HTERT RPE-1 (cell line): Measurements from ENCODE around the gene ROBO1.
"Not testable (repeated sequence)": the region's sequence is repeated elsewhere in the genome, so short reads cannot be mapped to it uniquely, and the experiment has no call there.

ENCODE experiments used
- in situ Hi-C: fragments of 300-500 bp; cut with MboI; formaldehyde crosslinking; loops from 4 replicates; pipeline ENCODE4 v1.14.3; 2020; ENCODE audit warnings: low sequenced_read_pairs

The ROBO1 gene

DNA sequence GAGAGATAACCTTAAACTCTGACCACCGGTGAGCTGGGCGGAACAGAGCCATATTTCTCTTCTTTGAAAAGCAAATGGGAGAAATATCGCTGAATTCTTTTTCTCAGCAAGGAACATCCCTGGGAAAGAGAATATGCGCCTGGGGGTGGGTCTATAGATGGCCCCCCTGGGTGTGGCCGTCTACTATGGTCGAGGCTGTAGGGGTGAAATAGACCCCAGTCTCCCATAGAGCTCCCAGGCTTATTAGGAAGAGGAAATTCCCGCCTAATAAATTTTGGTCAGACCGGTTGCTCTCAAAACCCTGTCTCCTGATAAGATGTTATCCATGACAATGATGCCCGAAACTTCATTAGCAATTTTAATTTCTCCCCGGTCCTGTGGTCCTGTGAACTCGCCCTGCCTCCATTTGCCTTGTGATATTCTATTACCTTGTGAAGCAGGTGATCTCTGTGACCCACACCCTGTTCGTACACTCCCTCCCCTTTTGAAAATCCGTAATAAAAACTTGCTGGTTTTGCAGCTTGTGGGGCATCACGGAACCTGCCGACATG is 441.9 kb downstream of the ROBO1 start:
- in situ Hi-C loops = not testable (repeated sequence)

DNA sequence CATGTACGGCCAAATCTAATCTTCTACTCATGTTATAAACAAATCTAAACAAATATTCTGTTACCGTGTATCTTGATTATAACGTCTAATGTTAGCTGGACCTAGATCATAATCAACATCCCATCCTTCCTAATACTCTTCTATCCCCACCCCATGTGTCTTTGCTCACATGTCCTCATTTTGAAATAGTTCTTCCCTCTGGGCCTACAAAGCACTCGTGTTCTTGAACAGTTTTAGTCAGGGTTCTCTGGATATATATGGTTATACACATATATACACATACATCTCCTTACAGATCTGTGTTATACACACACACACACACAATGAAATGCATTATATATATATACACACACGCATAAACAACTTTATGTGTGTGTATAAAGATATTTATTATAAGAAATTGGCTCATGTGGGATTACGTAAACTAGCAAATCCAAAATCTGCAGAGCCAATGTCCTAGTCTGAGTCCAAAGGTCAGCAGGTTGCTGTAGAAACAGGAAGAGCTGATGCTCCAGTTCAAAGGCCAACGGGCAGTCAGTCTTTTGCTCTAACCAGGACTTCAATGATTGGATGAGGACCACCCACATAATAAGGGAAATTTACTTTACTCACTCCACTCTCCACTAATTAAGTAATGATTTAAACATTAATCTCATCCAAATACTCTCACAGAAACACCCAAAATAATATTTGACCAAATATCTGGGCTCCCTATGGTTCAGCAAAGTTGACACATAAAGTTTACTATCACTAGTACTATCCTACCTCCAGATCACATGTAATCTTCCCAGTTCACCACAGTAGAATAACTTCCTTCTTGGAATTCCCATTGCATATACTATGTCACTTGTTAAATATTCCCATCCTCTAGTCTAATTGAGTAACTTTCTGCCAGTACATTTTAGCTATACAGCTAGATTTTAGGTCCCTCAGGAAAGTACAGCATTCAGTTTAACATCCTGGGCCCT is 450.0 kb downstream of the ROBO1 start:
- in situ Hi-C loops = no loop called here

DNA sequence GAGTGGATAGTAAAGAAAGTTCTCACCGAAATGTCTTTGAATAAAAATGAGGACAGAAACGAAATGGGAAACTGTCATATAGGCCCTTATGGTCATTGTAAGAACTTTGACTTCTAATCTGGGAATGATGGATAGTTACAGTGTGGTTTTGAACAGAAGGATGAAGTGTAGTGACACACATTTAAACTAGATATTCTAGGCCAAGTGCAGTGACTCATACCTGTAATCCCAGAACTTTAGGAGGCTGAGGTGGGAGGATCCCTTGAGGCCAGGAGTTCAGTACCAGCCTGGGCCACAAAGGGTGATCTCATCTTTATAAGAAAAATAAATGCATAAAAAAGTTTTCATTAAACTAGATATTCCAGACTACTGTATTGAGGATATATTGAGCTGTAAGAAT is 452.8 kb downstream of the ROBO1 start:
- in situ Hi-C loops = no loop called here

DNA sequence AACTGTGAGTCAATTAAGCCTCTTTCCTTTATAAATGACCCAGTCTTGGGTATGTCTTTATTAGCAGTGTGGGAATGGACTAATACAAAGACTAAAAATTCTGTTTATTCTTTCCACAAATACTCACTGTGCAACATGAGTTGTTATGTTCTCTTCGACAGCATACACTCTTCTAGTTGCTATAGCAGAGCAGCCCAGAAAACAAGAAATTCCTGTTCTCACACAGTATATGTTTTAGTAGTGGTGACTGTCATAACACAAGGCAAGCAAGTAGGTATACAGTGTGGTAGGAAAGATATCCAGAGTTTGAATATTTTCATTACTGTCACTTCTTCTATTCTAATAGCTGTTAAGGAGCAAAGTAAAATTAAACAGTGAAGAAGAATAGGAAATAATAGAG is 453.3 kb downstream of the ROBO1 start:
- in situ Hi-C loops = no loop called here

DNA sequence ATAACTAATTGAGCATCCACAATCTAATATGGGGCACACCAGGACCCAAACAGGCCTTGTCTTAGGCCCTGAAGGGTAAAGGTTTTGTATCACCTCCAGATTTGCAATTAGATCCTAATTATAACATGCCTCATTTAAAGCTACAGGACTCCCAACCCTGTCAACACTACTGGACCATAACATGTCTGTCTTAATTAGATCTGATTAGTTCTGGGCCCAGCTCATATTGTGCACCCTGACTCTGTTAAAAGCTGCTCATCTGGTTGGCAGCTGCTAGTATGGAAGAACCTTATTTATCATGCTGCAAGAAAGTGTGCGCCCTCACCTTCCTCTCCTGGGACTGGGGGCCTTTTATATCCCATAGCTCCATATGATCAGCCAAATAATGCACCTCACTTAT is 457.8 kb downstream of the ROBO1 start:
- in situ Hi-C loops = no loop called here

DNA sequence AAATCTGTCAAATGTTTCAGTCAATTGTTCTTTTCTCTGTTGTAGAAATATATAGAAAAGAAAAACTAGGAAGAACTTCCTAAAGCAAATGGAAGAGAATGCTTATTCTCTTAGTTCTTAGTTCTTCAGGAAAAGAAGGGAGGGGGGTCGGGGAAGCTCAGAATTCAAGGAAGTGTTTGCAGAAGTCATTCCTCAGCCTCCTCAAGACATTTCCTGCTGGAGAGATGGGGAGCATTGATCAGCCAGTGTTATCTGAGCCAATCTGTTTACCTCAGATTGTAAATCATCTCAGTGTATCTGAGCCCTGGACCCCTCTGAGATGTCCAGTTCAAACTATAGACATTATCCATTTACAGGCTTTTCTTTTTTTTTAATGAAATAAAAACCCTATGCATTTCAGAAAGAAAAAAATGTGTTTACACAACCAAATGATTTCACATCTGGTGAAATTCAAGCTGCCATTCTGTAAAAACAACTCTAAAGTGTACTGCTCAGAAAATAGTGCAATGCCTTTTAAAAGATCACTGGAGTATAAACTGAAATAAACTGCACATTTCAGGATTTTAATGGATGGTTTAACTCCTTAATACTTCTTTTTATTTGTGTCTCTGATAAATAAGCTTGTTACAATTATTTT is 460.7 kb downstream of the ROBO1 start:
- in situ Hi-C loops = no loop called here

DNA sequence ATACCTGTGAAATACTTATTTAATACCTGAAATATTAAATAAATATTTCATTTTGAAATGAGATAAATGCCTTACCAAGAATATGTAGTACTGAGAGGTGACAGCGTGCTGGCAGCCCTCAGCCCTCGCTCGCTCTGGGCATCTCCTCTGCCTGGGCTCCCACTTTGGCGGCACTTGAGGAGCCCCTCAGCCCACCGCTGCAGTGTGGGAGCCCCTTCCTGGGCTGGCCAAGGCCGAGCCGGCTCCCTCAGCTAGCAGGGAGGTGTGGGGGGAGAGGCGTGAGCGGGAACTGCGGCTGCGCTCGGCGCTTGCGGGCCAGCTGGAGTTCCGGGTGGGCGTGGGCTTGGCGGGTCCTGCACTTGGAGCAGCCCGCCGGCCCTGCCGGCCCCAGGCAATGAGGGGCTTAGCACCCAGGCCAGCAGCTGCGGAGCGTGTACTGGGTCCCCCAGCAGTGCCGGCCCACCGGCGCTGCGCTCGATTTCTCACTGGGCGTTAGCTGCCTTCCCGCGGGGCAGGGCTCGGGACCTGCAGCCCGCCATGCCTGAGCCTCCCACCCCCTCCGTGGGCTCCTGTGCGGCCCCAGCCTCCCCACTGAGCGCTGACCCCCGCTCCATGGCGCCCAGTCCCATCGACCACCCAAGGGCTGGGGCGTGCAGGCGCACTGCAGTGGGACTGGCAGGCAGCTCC is 467.7 kb downstream of the ROBO1 start:
- in situ Hi-C loops = not testable (repeated sequence)

DNA sequence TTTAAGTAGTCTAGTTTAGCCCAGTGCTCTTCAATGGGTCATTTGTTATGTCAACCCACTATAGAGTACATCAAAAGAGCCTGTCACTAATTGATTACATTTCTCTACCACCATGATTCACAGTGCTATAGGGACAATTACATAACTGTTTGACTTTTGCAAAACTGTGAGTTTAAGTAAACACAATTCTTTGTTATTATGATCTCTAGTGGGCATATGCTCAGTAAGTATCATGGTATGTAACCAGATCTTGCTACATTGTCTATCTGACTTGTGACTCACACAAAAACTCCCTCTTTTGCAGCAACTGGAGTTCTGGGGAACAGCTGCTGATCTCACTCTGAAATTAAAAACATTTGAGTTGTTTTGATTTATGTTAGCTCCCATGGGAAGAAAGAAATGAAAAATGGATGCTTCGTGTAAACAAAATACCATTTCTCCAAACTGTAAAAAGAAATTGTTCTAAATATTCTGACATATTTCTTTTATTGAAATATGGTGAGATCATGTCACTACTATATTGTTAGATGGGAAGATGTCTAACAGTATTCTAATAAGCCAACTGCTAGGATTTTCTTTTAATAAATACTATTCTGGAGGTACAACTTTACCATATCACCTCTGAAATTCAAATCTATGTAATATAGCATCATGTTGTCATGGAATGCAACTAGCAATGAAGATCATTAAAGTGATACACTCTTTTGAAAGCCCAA is 470.4 kb downstream of the ROBO1 start:
- in situ Hi-C loops = no loop called here

DNA sequence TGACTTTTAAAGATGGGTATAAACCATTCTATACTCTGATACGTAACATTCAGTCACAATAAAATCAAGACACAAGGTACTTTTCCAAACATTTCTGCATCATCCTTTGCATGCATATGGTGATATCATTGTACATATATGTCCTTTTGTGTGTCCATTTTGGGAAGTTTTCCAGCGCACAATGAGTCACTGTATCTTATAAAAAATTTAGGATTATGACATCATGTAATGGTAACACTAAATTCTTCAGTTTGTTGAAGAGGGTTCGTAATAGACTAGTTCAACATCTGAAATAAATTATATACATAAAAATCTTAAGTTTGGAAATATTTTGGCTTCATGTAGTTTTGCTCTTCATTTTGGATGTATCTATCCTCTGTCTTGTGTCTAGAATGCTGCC is 480.9 kb downstream of the ROBO1 start:
- in situ Hi-C loops = no loop called here

DNA sequence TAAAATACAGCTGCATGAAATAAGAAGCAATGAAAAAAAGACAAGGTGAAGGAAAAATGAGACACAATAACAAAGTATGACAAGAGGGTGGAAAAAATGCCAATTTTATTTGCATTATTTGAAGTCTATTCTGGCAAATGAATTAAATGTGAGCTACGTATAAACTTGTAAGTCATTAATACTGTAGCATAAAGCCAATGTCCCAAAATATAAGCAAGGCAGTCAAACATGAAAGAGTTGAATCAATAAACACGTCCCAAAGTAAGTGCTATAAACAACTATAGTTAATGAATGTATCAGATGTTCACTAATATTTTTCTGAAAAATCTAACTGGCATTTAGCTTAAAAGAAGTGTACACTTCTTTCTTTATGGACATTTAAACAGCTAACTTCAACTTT is 481.9 kb downstream of the ROBO1 start:
- in situ Hi-C loops = no loop called here

DNA sequence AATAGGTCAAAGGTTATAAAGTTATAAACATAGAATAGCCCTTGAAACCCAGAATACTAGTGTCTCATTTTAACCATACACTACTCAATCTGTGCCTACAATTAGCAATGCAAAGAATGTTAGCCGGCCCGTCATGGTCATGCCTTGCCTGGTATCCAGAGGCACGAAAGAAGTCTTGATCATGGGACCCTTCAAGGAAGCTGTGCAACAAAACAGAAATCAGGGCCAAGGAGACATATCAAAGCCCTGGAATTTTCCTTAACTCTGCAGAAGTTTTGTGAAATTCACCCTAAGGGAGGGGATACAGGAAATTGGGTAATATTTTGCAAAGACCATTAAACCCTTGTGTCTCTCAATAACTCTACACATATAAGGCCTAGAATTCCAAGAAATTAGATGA is 482.4 kb downstream of the ROBO1 start:
- in situ Hi-C loops = no loop called here

DNA sequence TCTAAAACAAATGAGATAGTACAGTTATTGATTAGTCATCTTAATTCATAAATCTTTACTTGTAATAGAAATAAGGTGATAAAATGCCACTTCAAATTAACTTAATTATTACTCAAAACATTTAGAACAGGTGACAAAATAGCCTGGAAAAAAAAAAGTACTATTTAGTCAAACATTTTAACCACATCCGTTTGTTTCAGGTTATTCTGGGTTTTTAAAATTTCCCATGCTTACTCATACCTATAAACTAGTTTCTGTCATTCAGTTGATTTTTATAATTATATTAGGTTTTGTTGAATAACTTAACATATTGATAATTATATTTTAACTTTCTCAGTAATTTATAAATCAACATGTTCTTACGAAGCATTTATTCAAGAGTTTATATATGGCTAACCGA is 483.0 kb downstream of the ROBO1 start:
- in situ Hi-C loops = no loop called here

DNA sequence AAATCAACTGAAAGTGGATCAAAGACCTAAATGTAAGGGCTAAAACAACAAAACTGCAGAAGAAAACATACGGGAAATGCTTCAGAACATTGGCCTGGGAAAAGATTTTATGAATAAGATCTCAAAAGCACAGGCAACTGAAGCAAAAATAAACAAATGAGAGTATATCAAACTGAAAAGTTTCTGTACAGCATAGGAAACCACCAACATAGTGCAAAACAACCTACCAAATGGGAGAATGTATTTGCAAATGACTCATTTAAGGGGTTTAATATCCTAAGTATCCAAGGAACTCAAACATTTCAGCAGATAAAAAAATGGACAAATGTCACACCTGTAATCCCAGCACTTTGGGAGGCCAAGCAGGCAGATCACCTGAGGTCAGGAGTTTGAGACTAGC is 489.1 kb downstream of the ROBO1 start:
- in situ Hi-C loops = no loop called here

DNA sequence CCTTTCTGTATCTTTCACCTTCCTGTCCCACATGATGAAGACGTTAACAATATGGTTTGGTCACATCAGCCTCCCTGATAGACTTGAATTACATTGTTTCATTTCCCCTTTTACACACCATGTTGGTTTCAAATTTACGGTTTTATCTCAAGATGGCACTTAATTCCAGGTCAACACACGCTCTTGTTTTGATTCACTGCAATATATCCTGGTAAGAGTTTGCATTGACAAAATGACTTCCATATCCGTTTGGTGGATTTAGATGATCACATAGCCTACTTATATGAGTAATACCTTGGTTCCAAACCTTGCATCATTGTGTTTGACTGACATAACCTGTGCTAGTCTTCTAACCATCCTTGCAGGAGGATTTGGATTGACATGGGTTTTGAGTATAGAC is 499.4 kb downstream of the ROBO1 start:
- in situ Hi-C loops = no loop called here

DNA sequence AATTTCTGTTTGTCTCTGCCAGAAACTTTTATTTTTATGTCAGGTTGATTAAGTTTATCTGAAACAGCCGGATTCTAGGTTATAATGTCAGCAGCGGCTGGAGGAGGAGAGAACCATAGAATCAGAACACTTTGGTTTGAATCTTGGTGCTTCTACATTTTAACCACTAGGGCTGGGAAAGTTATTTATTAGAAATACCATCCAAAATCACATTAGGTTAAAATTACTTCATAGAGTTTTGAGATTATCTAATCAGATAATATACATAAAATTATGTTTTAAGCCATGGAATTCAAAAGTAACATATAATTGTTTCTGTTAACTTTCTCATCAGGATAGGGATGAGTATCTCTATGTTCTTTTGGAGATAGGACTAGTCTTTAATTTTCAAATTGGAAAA is 502.9 kb downstream of the ROBO1 start:
- in situ Hi-C loops = no loop called here

DNA sequence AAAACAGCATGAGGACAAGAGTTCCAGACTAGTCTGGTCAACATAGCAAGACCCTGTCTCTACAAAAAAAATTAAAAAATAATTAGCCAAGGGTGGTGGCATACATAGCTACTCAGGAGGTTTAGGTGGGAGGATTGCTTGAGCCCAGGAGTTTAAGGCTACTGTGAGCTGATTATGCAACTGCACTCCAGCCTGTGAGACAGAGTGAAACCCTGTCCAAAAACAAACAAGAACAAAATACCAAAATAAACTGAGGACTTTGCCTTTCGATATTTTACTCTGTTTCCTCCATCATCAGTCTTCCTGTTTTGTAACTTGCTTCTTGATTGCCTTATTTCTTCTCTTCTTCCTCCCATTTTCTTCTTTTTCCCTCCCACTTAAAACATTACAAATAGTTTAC is 504.4 kb downstream of the ROBO1 start:
- in situ Hi-C loops = no loop called here

DNA sequence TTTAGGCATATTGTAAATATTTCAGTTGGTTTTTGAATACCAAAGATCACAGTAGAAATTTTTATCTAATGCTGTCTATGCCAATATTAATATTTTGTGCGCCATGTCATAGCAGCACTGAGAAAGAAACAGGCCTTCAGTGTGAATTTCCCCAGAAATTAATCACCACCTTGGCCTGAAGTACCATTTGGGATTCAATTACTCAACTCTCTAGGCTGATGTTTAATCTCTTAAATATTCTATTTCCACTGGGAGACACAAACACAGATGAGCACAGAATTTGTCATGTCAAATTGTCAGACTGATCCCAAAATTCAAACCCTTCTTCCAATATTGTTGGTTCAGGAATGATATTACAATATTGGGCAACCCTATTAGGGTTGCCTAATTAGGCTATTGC is 509.3 kb downstream of the ROBO1 start:
- in situ Hi-C loops = no loop called here

DNA sequence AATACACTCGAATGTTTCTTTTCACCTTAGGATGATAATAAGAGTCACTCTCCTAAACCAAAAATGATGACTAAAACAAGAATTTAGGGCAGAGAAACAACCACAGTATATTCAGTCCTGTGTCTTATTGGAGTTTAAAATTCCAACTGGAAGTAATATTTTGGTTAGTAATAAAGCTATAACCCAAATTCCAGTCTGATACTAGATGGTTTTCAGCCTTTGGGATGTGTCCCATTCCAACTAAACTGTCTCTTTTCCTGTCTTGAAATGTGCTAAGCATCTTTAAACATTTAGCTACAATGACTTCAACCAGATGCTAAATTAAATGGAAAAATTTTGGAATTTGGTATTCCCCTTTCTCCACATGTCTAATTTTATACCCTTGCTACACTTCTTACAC is 510.0 kb downstream of the ROBO1 start:
- in situ Hi-C loops = no loop called here

DNA sequence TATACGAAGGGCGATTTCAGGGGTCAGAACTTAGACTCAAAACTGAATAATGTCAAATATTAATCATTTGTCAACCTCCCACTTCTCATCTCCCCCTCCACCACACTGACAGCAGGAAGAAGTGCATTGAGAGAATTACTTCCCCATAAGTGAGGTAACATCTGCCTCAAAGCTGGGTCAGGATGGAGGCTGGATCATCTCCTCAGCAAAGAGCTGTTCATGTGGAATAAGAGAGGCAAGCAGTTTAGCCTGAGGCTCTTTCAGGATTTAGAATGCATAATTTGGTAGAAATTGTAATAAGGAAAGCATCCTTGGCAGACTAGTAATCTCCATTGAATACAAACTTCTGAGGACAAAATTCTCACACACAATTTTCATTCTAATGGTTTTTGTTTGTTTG is 512.1 kb downstream of the ROBO1 start:
- in situ Hi-C loops = no loop called here

DNA sequence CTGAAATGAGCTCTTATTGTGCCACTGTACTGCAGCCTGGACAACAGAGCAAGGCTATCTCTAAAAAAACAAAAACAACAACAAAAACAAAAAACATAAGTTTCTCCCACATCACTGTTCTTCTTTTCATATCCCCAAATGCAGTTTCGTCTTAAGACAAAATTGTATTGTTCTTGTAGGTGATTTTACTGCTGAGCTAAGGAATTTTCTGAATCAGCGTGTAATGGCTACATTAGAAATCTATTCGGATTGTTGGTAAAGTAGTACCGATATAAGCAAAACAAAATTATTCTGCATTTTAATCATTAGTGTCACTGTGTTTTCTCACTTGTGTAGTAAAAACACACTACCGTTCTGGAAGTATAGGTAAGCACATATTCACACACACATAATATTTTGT is 512.5 kb downstream of the ROBO1 start:
- in situ Hi-C loops = no loop called here

DNA sequence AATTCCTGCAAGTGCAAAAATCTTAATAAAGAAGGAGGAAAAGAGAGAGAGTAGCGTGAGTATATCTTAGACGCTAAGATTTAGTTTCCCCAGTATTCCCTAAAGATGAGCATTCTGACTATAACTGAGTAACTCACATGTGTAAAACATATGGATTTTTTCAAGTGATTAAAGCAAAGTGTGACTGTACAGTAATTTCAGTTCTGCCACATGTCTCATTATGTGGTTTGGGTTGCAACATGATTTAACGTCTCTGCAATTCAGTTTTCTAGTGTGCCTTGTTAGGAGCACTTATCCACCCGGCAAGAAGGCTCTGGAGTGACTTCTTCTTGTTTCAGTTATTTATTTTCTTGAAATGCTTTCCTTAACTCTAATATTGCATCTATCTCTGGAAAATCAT is 514.1 kb downstream of the ROBO1 start:
- in situ Hi-C loops = no loop called here
